Cardiac fibroblast (primary cell): ENCODE results near the gene TEX9.
A peak's percentile ranks its signal among the peaks of the same experiment; 100 is the strongest.

Source experiments
- DNase-seq, 2 donors: peaks; one replicate each; pipeline versions ENCODE4 v3.0.0 to v3.0.0-alpha.2; 2010; ENCODE audit warnings: low read depth in 2 of 2
- H3K4me3 ChIP-seq, 2 donors: replicated peaks in 1 of 2; 1 replicate in 1 of 2; 2 replicates in 1 of 2; pipeline ENCODE4 v1.5.1; 2011; ENCODE audit warnings: low read depth in 2 of 2, low read length in 2 of 2, mild to moderate bottlenecking in 2 of 2, moderate library complexity in 1 of 2
- CTCF ChIP-seq: IDR thresholded peaks from one replicate; pipeline ENCODE4 v1.5.1; 2011; ENCODE audit warnings: low read depth, mild to moderate bottlenecking, low read length, inconsistent platforms

Gene TEX9

DNA sequence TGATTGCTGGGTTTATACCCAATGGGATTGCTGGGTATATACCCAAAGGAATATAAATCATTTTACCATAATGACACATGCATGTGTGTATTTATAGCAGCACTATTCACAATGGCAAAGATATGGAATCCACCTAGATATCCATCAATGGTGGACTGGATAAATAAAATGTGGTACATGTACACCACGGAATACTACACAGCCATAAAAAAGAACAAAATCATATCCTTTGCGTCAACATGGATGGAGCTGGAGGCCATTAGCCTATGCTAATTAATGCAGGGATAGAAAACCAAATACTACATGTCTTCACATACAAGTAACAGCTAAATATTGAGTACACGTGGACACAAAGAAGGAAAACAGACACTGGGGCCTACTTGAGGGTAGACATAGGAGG is 77.1 kb downstream of the TEX9 start:
- no peak for TF ChIP-seq CTCF
- no peak overlapping the region for H3K4me3 ChIP-seq
- DNase-seq: no peak

GRCh38 chr15:56445746-56446145 is 80.5 kb downstream of the TEX9 start:
- no peak for TF ChIP-seq CTCF
- DNase-seq: no peak
- no peak overlapping the region for H3K4me3 ChIP-seq

GRCh38 chr15:56454836-56455235 is 89.6 kb downstream of the TEX9 start:
- no peak overlapping the region for H3K4me3 ChIP-seq
- DNase-seq: peak in 1 of 2 donors; percentile 44
- TF ChIP-seq CTCF: no peak

- no peak overlapping the region for H3K4me3 ChIP-seq
- no peak for DNase-seq
- TF ChIP-seq CTCF: no peak
Observed at GRCh38 chr15:56456229-56456628, 91.0 kb downstream of the TEX9 start.

DNA sequence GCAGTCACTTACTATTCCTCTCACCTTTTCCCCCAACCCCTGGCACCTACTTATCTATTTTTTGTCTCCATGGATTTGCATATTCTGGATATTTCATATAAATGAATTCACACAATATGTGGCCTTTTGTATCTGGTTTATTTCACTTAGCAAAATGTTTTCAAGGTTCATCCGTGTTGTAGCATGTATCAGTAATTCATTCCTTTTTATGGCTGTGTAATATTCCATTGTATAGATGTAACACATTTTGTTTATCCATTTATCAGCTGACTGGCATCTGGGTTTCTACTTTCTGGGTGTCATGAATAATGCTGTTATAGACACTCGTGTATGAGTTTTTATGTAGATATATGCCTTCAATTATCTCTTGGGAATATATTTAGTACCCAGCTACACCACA is 93.9 kb downstream of the TEX9 start:
- no peak for TF ChIP-seq CTCF
- H3K4me3 ChIP-seq: no peak overlapping the region
- DNase-seq: no peak

DNA sequence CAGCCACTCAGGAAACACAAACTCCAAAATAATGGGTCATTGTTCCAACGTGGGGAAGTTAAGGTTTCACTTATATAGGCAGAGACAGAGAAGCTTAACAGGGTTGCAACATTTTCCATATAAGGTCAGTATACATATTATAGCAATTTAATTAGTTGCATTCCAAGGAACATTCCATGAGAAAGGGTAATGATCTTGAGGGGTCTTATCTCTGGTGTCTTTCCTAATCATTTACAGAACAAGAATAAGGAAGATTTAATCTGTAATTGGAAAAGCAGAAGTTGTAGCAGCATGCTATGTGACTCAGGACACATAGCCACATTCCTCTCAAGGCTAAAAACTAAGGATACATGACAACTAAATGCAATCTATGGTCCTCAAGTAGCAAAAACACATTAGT is 94.8 kb downstream of the TEX9 start:
- no peak for DNase-seq
- no peak overlapping the region for H3K4me3 ChIP-seq
- TF ChIP-seq CTCF: no peak

- DNase-seq: no peak
- no peak for TF ChIP-seq CTCF
- no peak overlapping the region for H3K4me3 ChIP-seq
Observed at GRCh38 chr15:56460947-56461346, 95.7 kb downstream of the TEX9 start.
